Measurements from ENCODE around the gene BEGAIN. TPM values are rescaled to one million over a fixed set of nuclear protein-coding genes. Genes with fewer than 3 reads are reported as not detected.

BEGAIN gene
- total and polyA plus RNA-seq, 9 of the 15 experiments (the other 6 are each of a cell fraction or from before 2014, with no cell fraction given), result 0.07 to 0.68 (median 0.55) TPM; not detected in 3

DNA sequence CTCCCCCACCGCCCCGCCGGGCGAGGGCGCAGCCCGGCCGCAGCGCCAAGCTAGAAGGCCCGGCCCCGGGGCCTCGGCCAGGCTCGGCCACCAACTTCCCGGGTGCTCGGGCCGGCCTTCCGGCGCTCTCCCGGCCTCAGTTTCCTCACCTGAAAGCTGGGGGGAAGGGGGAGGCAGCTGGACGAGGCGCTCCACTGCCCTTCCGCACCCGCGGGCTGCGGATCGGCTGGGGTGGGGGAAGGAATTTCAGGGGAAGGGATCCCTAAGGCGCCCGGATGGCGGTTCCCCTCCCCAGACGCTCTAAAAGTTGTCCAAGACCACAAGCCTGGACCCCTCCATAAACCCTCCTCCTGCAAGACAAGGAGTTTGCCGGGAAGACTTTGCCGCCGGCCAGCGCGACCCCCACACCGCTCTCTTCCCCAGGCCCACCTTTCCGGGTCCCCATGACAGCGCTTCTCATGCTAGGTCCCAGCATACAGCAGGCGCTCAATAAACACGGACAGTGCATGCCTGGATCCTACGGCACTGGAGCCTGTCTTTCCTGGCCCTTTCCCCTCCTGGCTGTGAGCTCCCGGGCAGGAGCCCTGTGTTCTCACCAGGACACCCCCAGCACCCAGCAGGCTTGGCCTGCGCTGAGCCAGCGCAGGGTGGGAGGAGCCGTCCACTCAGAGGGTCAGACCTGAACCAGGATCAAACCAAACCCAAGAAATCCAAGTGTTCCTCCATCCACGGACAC lies 18.1 kb downstream of the BEGAIN start:
- intact Hi-C loops (cut with micrococcal nuclease) (no loop called here), in situ Hi-C loops (cut with MboI) (no loop called here)
- Histone ChIP-seq H3K4me3 (no peak overlapping the region), H3K4me1 (replicated peaks in 1 of 2; ENCODE audit: control insufficient read depth in 2 of 2, insufficient read depth in 2 of 2, low read length in 2 of 2) (peaks cover 0 to 39% of the 10 kb centered on the region in 2 experiments; a peak in 2 of 5 replicates), H2AFZ (ENCODE audit: low read depth, low read length) (no peak overlapping the region), H3K79me2 (ENCODE audit: control insufficient read depth, insufficient read depth, low read length) (no peaks in the 10 kb centered on the region), H3K36me3 (ENCODE audit: control insufficient read depth, insufficient read depth, low read length) (no peaks in the 10 kb centered on the region), H3K4me2 (ENCODE audit: insufficient read depth, low read length) (no peak overlapping the region), H3K9me1 (ENCODE audit: control insufficient read depth, insufficient read depth, low read length) (no peaks in the 10 kb centered on the region), H3K27ac (ENCODE audit: extremely low read depth, low read depth, low read length) (no peak overlapping the region), H4K20me1 (replicated peaks; ENCODE audit: control insufficient read depth, insufficient read depth, low read length) (peaks cover 5% of the 10 kb centered on the region), H3K9me3 (replicated peaks; ENCODE audit: control insufficient read depth, insufficient read depth, low read depth, low read length) (no peaks in the 10 kb centered on the region), H3K9ac (ENCODE audit: insufficient read depth in 1 of 2, low read depth in 2 of 2, low read length in 2 of 2) (no peak overlapping the region; a peak in 1 of 4 replicates), H3K27me3 (ENCODE audit: control insufficient read depth in 2 of 2, insufficient read depth in 2 of 2, low read length in 2 of 2) (peaks cover 2 to 41% of the 10 kb centered on the region in 2 experiments; a peak in 3 of 5 replicates)
- BruUV-seq (replicated peaks), result no TSS peak
- peak in 2 of 4 experiments; percentile 23 to 29 for DNase-seq (ENCODE audit: extremely low read depth in 1 of 4, low spot score in 3 of 4)
- ChIA-PET POLR2A (interaction anchor here (0.7 to 1.2 kb wide), 2 partner anchors 9 to 15 kb away, joined by 3 to 5 read pairs; no protein-coding TSS in a partner anchor), CTCF (ENCODE audit: low intra/inter-chr PET ratio) (no interaction called here)
- TF ChIP-seq, protein P1, sequence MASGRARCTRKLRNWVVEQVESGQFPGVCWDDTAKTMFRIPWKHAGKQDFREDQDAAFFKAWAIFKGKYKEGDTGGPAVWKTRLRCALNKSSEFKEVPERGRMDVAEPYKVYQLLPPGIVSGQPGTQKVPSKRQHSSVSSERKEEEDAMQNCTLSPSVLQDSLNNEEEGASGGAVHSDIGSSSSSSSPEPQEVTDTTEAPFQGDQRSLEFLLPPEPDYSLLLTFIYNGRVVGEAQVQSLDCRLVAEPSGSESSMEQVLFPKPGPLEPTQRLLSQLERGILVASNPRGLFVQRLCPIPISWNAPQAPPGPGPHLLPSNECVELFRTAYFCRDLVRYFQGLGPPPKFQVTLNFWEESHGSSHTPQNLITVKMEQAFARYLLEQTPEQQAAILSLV (tag; IDR thresholded peaks at IDR 0.05), result no peak
- TF ChIP-seq ZKSCAN8 (CRISPR knock-in tag; IDR thresholded peaks at IDR 0.05), result peak; percentile 90
- no peak for FAIRE-seq
- no peak for ATAC-seq
- WGBS (ENCODE audit: insufficient coverage, low coverage, missing lambda C conversion rate), result 21% methylated on average over 12 of the region's 45 CpGs

Measured in K562 (cell line).